Loucy (cell line): ENCODE measurements around the gene SELENOM.

ENCODE experiments used
- H2AFZ ChIP-seq: fragments of 200-600 bp; sonication (generic); 2 replicates; pipeline ENCODE4 v1.6.0; 2016; ENCODE audit warnings: antibody characterized with exemption, mild to moderate bottlenecking, low read length, moderate library complexity
- H3F3A ChIP-seq: fragments of 200-600 bp; 2 replicates; pipeline ENCODE4 v1.6.0; 2016; ENCODE audit warnings: antibody characterized with exemption, low read depth, mild to moderate bottlenecking
- H3K27me3 ChIP-seq: fragments of 200-600 bp; sonication (generic); 2 replicates; pipeline ENCODE4 v1.6.1; 2014; ENCODE audit warnings: low read length, mild to moderate bottlenecking; ENCODE audit not compliant: insufficient read depth, poor library complexity, severe bottlenecking
- H3K36me3 ChIP-seq: fragments of 200-600 bp; sonication (generic); 2 replicates; pipeline ENCODE4 v1.6.1; 2016; ENCODE audit warnings: low read length; ENCODE audit not compliant: insufficient read depth
- H3K4me1 ChIP-seq: fragments of 200-600 bp; sonication (generic); 2 replicates; pipeline ENCODE4 v1.5.1; 2014; ENCODE audit warnings: low read length, mild to moderate bottlenecking; ENCODE audit not compliant: insufficient read depth, poor library complexity, severe bottlenecking
- H3K4me2 ChIP-seq: fragments of 200-600 bp; sonication (generic); 2 replicates; pipeline ENCODE4 v1.6.0; 2014; ENCODE audit warnings: antibody characterized with exemption, low read length, low read depth, mild to moderate bottlenecking; ENCODE audit not compliant: poor library complexity, severe bottlenecking
- H3K4me3 ChIP-seq: fragments of 200-600 bp; sonication (generic); 2 replicates; pipeline ENCODE4 v1.5.1; 2014; ENCODE audit warnings: low read length, mild to moderate bottlenecking, mixed read lengths; ENCODE audit not compliant: poor library complexity, severe bottlenecking
- H3K79me2 ChIP-seq: fragments of 200-600 bp; sonication (generic); 2 replicates; pipeline ENCODE4 v1.6.1; 2014; ENCODE audit warnings: low read length; ENCODE audit not compliant: insufficient read depth
- H3K9ac ChIP-seq: fragments of 200-600 bp; sonication (generic); 2 replicates; pipeline ENCODE4 v1.6.0; 2014; ENCODE audit warnings: mild to moderate bottlenecking, low read depth, low read length, moderate library complexity; ENCODE audit not compliant: poor library complexity, severe bottlenecking
- H3K9me2 ChIP-seq: fragments of 200-600 bp; sonication (generic); replicated peaks from 2 replicates; pipeline ENCODE4 v1.6.1; 2016; ENCODE audit warnings: low read depth, low read length, mixed read lengths
- H3K9me3 ChIP-seq: fragments of 200-600 bp; sonication (generic); 2 replicates; pipeline ENCODE4 v1.6.1; 2014; ENCODE audit warnings: mild to moderate bottlenecking, antibody characterized with exemption, low read length, low read depth; ENCODE audit not compliant: insufficient read depth
- H4K20me1 ChIP-seq: fragments of 200-600 bp; sonication (generic); 2 replicates; pipeline ENCODE4 v1.6.0; 2014; ENCODE audit warnings: antibody characterized with exemption, low read length, mild to moderate bottlenecking; ENCODE audit not compliant: insufficient read depth, poor library complexity, severe bottlenecking
- CTCF ChIP-seq: fragments of 200-600 bp; sonication (generic); conservative IDR thresholded peaks from 2 replicates; pipeline ENCODE4 v1.5.1; 2014; ENCODE audit warnings: mild to moderate bottlenecking, antibody characterized with exemption, low read length
- EZH2phosphoT487 ChIP-seq: fragments of 200-600 bp; IDR thresholded peaks from 2 replicates; pipeline ENCODE4 v1.6.1; 2018; ENCODE audit warnings: antibody characterized with exemption, mild to moderate bottlenecking, moderate library complexity, borderline replicate concordance

The SELENOM gene

GRCh38 chr22:31141551-31141950 lies 34.2 kb upstream of the SELENOM start:
- H2AFZ ChIP-seq: no peak overlapping the region
- no peaks in the 10 kb centered on the region for H3K27me3 ChIP-seq
- no peaks in the 10 kb centered on the region for H3K36me3 ChIP-seq
- H3K79me2 ChIP-seq: no peaks in the 10 kb centered on the region
- no peaks in the 10 kb centered on the region for H3K9me2 ChIP-seq
- H4K20me1 ChIP-seq: no peaks in the 10 kb centered on the region
- no peaks in the 10 kb centered on the region for H3K9me3 ChIP-seq
- H3F3A ChIP-seq: no peaks in the 10 kb centered on the region
- H3K9ac ChIP-seq: no peak overlapping the region
- H3K4me3 ChIP-seq: no peak overlapping the region
- no peaks in the 10 kb centered on the region for H3K4me1 ChIP-seq
- TF ChIP-seq CTCF (no peak), EZH2phosphoT487 (no peak)
- no peak overlapping the region for H3K4me2 ChIP-seq

- Histone ChIP-seq H3K4me1 (no peaks in the 10 kb centered on the region), H2AFZ (no peak overlapping the region), H3F3A (no peaks in the 10 kb centered on the region), H3K27me3 (no peaks in the 10 kb centered on the region), H3K79me2 (no peaks in the 10 kb centered on the region), H3K9me3 (no peaks in the 10 kb centered on the region), H3K36me3 (no peaks in the 10 kb centered on the region), H3K4me3 (no peak overlapping the region), H3K9me2 (no peaks in the 10 kb centered on the region), H3K9ac (no peak overlapping the region), H3K4me2 (no peak overlapping the region), H4K20me1 (no peaks in the 10 kb centered on the region)
- TF ChIP-seq EZH2phosphoT487: no peak
Measured at GRCh38 chr22:31140746-31141145, 33.4 kb upstream of the SELENOM start.

- Histone ChIP-seq H3K4me3 (no peak within 1 kb of the TSS), H3K9ac (no peak within 1 kb of the TSS), H3K79me2 (no peaks in the 10 kb centered on the region), H3K9me2 (no peaks in the 10 kb centered on the region), H3K4me1 (no peaks in the 10 kb centered on the region), H3K36me3 (no peaks in the 10 kb centered on the region), H4K20me1 (no peaks in the 10 kb centered on the region), H2AFZ (no peak within 1 kb of the TSS), H3F3A (no peaks in the 10 kb centered on the region), H3K9me3 (no peaks in the 10 kb centered on the region), H3K27me3 (no peaks in the 10 kb centered on the region), H3K4me2 (no peak within 1 kb of the TSS)
- TF ChIP-seq EZH2phosphoT487 (no peak), CTCF (no peak)
Measured at GRCh38 chr22:31139866-31140716, 32.7 kb upstream of the SELENOM start, which contains the start of gene PLA2G3. PLA2G3 (minus strand) TSS chr22:31140508; CDS start chr22:31140354, 154 bp downstream.

GRCh38 chr22:31139066-31139465 lies 31.7 kb upstream of the SELENOM start:
- Histone ChIP-seq H4K20me1 (no peaks in the 10 kb centered on the region), H2AFZ (no peak overlapping the region), H3K4me1 (no peaks in the 10 kb centered on the region), H3K36me3 (no peaks in the 10 kb centered on the region), H3F3A (no peaks in the 10 kb centered on the region), H3K79me2 (no peaks in the 10 kb centered on the region), H3K9me3 (no peaks in the 10 kb centered on the region), H3K27me3 (no peaks in the 10 kb centered on the region), H3K4me2 (no peak overlapping the region), H3K9ac (no peak overlapping the region), H3K9me2 (no peaks in the 10 kb centered on the region), H3K4me3 (no peak overlapping the region)
- TF ChIP-seq EZH2phosphoT487: no peak
- TF ChIP-seq CTCF: no peak
